Heart right ventricle (tissue), 16 donors: ENCODE results near the gene FANK1. TPM values are rescaled to one million over a fixed set of nuclear protein-coding genes. Genes with fewer than 3 reads are reported as not detected.
"Not testable (repeated sequence)": the region's sequence is repeated elsewhere in the genome, so short reads cannot be mapped to it uniquely, and the experiment has no call there.

Source experiments
- ATAC-seq, 8 donors: fragments of 200-7000 bp; cut with Tn5 transposase; one replicate each; pipeline ENCODE4 v1.9.1; 2020; ENCODE audit warnings: mild to moderate bottlenecking in 8 of 8, moderate library complexity in 8 of 8, moderate number of reproducible peaks in 1 of 8
- DNase-seq, 2 donors: peaks; one replicate each; pipeline ENCODE4 v3.0.0-alpha.2; 2020
- H3K27ac ChIP-seq, 10 donors: fragments of 200-600 bp; sonication (generic) in 2 of 10; one replicate each; pipeline versions ENCODE4 v1.5.0 to v1.8.0; 2020 to 2022; ENCODE audit warnings: mild to moderate bottlenecking in 3 of 10
- H3K27me3 ChIP-seq, 7 donors: fragments of 200-600 bp; one replicate each; pipeline ENCODE4 v1.8.0; 2021 to 2022; ENCODE audit warnings: mild to moderate bottlenecking in 2 of 7
- H3K36me3 ChIP-seq, 9 donors: fragments of 200-600 bp; sonication (generic) in 1 of 9; one replicate each; pipeline versions ENCODE4 v1.5.0 to v1.8.0; 2020 to 2022; ENCODE audit warnings: mild to moderate bottlenecking in 2 of 9
- H3K4me1 ChIP-seq, 9 donors: fragments of 200-600 bp; sonication (generic) in 1 of 9; one replicate each; pipeline versions ENCODE4 v1.5.0 to v1.8.0; 2020 to 2022; ENCODE audit warnings: mild to moderate bottlenecking in 4 of 9
- H3K4me3 ChIP-seq, 10 donors: fragments of 200-600 bp; sonication (generic) in 2 of 10; one replicate each; pipeline versions ENCODE4 v1.5.0 to v1.8.0; 2020 to 2022; ENCODE audit warnings: mild to moderate bottlenecking in 7 of 10, moderate library complexity in 2 of 10
- H3K9me3 ChIP-seq, 11 donors: fragments of 200-600 bp in 10 of 11; sonication (generic) in 2 of 11; one replicate each; pipeline versions ENCODE4 v1.5.0 to v1.8.0; 2013 to 2022; ENCODE audit warnings: mild to moderate bottlenecking in 2 of 11, control low read depth in 1 of 11, moderate library complexity in 1 of 11
- WGBS, 2 donors: extraction: QIAGEN DNeasy Blood & Tissue Kit; methylation state at CpG; one replicate each; pipeline ENCODE4 v1.1.7; 2013; ENCODE audit warnings: inconsistent platforms in 1 of 2; 5-methylcytosine and 5-hydroxymethylcytosine counted together
- intact Hi-C, 10 donors: fragments of 100-400 bp; cut with DNase I; formaldehyde crosslinking; loops; one replicate each; pipeline versions ENCODE4 v1.11.1 to v1.14.2; 2022
- polyA plus RNA-seq, 2 donors: library from polyadenylated mRNA; stranded (reverse); fragments of 200-250 nt; gene quantifications; one replicate each; pipeline ENCODE4 v1.2.3, GENCODE V29; 2013
- total RNA-seq, 10 donors: library from RNA; stranded (reverse); fragmentation: NEBNext Ultra II Directional in 3 of 10; extraction: Animal tissue kit (Norgen Biotek cat#: 25700) in 3 of 10; gene quantifications; one replicate each; pipeline versions ENCODE4 v1.2.1 to v1.2.4, GENCODE V29; 2021 to 2023
- TF ChIP-seq, protein P1 (sequence below), 9 donors: fragments of 200-600 bp; sonication (generic) in 2 of 9; IDR thresholded peaks; one replicate each; pipeline versions ENCODE4 v1.5.0 to v1.8.0; 2021 to 2022; ENCODE audit warnings: antibody characterized with exemption in 9 of 9, mild to moderate bottlenecking in 5 of 9, moderate library complexity in 1 of 9
- donor health status: Arrhythmogenic right ventricular cardiomyopathy.
- donor health status: ischemic (EF 13 %, LVEDD 7.1; RV severe dilation, severe dysfunction).
- donor health status: healthy with polysubstance abuse.
- donor health status: DM: no; HTN: yes; CAD: no.
- donor health status: DM: no; HTN: no; CAD: no.
- donor health status: ischemic (EF 25% LVEDD 6.9; RV normal size, moderate dysfunction).
- donor health status: ischemic (EF 25% LVEDD 5.7; RV mildly dilated, moderate dysfunction).
- donor health status: healthy.
- donor health status: DM: yes; HTN: yes; CAD: no.
- donor health status: Ischemic cardiomyopathy.
- donor health status: ischemic (EF 35%, LVEDD 5.7; RV mildly dilated, moderate dysfunction).
- donor health status: nonischemic (EF 11% LVEDD 7.7; RV severe dilation, severe dysfunction).
- donor health status: DM: yes; HTN: yes; CAD: no.
- donor health status: PGD.
- donor health status: ischemic (EF 29% LVEDD 5.4; RV normal size, mild dysfunction).
- donor health status: nonischemic (EF 23%, LVEDD 6.1; RV moderate dilation, normal function).

The FANK1 gene
- total and polyA plus RNA-seq, 12 donors: 0.40 to 1.2 (median 0.68) TPM; not detected in 3

DNA sequence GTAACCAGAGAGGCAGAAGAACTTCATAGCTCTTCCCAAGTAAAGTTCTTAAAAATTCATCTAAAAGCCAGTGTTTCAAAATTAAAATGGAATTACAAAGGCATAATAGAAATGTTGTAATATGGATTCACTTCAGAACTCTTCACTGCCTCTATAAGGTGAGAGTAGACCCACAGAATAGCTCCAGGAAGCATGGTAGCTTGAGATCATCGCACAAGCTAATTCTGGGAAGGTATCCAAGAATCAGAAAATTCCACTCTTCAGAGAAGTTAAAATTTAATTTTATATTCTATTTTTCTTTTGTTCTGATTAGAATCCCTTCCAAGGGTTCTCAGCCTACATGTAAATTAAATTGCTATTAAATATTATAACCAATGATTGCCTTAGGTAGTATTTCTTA is 13.8 kb upstream of the FANK1 start:
- Histone ChIP-seq H3K27ac (peak overlapping the region in 3 of 10 donors; percentile 35 to 78 (median 38)), H3K4me3 (no peak overlapping the region), H3K36me3 (peaks cover 0 to 40% (median 0%) of the 10 kb centered on the region in 9 donors), H3K9me3 (no peaks in the 10 kb centered on the region), H3K27me3 (no peaks in the 10 kb centered on the region), H3K4me1 (peaks cover 0 to 35% (median 10%) of the 10 kb centered on the region in 9 donors)
- 61 to 64% methylated on average over 1 of the region's 1 CpG for WGBS, 2 donors
- DNase-seq: no peak
- no peak for ATAC-seq
- TF ChIP-seq, protein P1, sequence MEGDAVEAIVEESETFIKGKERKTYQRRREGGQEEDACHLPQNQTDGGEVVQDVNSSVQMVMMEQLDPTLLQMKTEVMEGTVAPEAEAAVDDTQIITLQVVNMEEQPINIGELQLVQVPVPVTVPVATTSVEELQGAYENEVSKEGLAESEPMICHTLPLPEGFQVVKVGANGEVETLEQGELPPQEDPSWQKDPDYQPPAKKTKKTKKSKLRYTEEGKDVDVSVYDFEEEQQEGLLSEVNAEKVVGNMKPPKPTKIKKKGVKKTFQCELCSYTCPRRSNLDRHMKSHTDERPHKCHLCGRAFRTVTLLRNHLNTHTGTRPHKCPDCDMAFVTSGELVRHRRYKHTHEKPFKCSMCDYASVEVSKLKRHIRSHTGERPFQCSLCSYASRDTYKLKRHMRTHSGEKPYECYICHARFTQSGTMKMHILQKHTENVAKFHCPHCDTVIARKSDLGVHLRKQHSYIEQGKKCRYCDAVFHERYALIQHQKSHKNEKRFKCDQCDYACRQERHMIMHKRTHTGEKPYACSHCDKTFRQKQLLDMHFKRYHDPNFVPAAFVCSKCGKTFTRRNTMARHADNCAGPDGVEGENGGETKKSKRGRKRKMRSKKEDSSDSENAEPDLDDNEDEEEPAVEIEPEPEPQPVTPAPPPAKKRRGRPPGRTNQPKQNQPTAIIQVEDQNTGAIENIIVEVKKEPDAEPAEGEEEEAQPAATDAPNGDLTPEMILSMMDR (IDR thresholded peaks at IDR 0.05): no peak
- intact Hi-C loops: no loop called here

GRCh38 chr10:125883211-125883610 is 13.2 kb upstream of the FANK1 start:
- TF ChIP-seq, protein P1 (IDR thresholded peaks at IDR 0.05): no peak
- peak in 4 of 8 donors; percentile 24 to 43 (median 40) for ATAC-seq
- WGBS, 2 donors: 67 to 80% methylated on average over 3 of the region's 3 CpGs

DNA sequence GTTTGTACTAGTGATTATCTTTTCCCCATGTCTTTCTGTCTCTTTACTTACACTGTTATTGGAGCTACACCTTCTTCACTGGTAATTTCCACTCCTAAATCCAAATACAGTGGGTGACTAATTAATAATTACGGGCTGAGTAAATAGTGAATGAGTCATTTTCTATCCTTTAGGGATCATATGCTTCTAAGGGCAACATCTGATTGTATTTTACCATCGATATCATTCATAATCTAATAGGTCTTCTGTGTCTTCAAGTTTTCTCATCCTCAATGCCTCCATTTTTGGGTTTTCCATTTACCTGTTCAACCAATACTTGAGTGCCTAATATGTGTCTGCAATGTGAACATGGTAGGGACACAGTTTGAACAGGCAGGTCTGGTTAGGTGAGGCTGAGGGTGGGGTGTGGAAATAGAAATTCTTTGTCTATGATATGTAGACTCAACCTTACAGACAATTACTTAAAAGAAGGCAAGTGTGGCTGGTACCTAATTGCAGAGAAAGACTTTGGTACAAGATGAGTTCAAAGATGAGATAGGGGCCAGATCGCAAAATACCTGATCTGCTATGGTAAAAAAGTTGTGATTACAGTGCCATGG is 9.4 kb upstream of the FANK1 start:
- no peaks in the 10 kb centered on the region for H3K27me3 ChIP-seq
- ATAC-seq (no peak), DNase-seq (no peak)
- WGBS, 2 donors: 87 to 90% methylated on average over 3 of the region's 3 CpGs
- H3K4me1 ChIP-seq: peaks cover 0 to 47% (median 14%) of the 10 kb centered on the region in 9 donors
- no peak overlapping the region for H3K4me3 ChIP-seq
- intact Hi-C loops: no loop called here
- TF ChIP-seq, protein P1 (IDR thresholded peaks at IDR 0.05): no peak
- H3K9me3 ChIP-seq: no peaks in the 10 kb centered on the region
- no peak overlapping the region for H3K27ac ChIP-seq
- peaks cover 0 to 20% (median 0%) of the 10 kb centered on the region in 9 donors for H3K36me3 ChIP-seq

More at GRCh38 chr10:125883211-125883610, 13.2 kb upstream of the FANK1 start:
- H3K27ac ChIP-seq: peak overlapping the region in 3 of 10 donors; percentile 35 to 78 (median 38)
- H3K27me3 ChIP-seq: no peaks in the 10 kb centered on the region
- H3K4me3 ChIP-seq: no peak overlapping the region
- peaks cover 0 to 34% (median 0%) of the 10 kb centered on the region in 9 donors for H3K36me3 ChIP-seq
- H3K4me1 ChIP-seq: peaks cover 0 to 35% (median 10%) of the 10 kb centered on the region in 9 donors
- intact Hi-C loops: no loop called here
- DNase-seq: no peak
- H3K9me3 ChIP-seq: no peaks in the 10 kb centered on the region

DNA sequence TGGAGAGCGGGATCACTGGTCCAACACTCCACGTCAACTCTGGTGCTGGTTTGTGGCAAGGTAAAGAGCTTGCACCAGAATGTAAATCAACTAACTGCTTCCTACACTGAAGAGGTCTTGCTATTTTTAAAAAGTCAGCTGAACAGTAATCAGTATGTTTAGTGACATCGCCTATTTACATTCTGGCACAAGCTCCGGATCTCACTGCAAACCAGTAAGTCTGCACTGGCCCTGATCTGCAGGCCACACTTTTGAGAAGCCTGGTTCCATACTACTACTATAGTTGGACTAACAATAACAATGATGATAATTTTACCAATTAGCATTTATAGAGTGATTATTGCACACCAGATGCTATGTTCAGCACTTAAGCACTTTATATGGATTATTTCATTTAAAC is 6.9 kb upstream of the FANK1 start:
- H3K9me3 ChIP-seq, H3K27me3 ChIP-seq, intact Hi-C loops, H3K36me3 ChIP-seq, H3K4me3 ChIP-seq, DNase-seq: not testable (repeated sequence)
- Histone ChIP-seq H3K27ac (peak overlapping the region in 5 of 10 donors; percentile 10 to 53 (median 30)), H3K4me1 (peaks cover 0 to 50% (median 14%) of the 10 kb centered on the region in 9 donors)
- 57 to 71% methylated on average over 4 of the region's 4 CpGs for WGBS, 2 donors
- peak in 5 of 8 donors; percentile 39 to 64 (median 48) for ATAC-seq

DNA sequence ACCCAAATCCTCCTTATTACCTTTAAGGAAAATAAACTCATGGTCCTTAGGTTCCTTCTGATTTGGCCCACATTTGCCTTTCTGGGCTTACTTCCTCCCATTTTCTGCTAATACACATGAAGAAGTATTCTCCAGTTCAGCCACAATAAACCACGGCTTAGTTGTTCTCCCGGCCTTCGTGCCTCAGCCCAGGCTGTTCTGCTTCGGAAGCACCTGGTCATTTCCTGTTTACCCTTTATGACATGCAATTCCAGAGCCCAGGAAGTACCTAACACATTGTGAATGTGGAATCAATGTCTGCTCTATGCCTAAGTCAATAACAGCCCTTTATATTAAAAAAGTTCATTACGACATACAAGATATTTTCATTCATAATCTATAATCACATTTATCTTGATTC is 4.0 kb upstream of the FANK1 start:
- H3K4me3 ChIP-seq, H3K27me3 ChIP-seq, ATAC-seq, H3K36me3 ChIP-seq, H3K9me3 ChIP-seq, intact Hi-C loops, DNase-seq: not testable (repeated sequence)
- 66 to 75% methylated on average over 5 of the region's 5 CpGs for WGBS, 2 donors
- Histone ChIP-seq H3K4me1 (peaks cover 0 to 62% (median 25%) of the 10 kb centered on the region in 9 donors), H3K27ac (peak overlapping the region in 5 of 10 donors; percentile 0 to 44 (median 23))

DNA sequence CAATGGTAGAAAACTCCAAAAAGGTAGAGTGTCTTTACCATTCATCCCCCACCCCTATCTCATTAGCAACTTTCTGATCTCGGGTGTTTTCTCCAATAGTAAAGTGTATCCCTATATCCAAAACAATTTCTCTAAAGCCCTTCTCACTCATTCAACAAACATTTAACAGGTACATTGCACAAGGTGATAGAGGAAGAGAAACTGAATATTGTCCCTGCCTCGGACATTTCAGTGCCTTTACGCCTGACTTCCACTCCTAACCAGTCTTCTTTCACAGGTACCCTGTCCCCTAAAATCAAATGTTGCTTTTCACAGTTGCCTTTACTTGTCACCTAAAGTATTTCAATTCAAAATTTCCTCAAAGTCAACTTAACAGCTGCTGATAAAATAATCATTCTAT is 2.2 kb upstream of the FANK1 start:
- H3K4me1 ChIP-seq: peaks cover 0 to 58% (median 25%) of the 10 kb centered on the region in 9 donors
- not testable (repeated sequence) for H3K27ac ChIP-seq
- 52 to 60% methylated on average over 3 of the region's 3 CpGs for WGBS, 2 donors

DNA sequence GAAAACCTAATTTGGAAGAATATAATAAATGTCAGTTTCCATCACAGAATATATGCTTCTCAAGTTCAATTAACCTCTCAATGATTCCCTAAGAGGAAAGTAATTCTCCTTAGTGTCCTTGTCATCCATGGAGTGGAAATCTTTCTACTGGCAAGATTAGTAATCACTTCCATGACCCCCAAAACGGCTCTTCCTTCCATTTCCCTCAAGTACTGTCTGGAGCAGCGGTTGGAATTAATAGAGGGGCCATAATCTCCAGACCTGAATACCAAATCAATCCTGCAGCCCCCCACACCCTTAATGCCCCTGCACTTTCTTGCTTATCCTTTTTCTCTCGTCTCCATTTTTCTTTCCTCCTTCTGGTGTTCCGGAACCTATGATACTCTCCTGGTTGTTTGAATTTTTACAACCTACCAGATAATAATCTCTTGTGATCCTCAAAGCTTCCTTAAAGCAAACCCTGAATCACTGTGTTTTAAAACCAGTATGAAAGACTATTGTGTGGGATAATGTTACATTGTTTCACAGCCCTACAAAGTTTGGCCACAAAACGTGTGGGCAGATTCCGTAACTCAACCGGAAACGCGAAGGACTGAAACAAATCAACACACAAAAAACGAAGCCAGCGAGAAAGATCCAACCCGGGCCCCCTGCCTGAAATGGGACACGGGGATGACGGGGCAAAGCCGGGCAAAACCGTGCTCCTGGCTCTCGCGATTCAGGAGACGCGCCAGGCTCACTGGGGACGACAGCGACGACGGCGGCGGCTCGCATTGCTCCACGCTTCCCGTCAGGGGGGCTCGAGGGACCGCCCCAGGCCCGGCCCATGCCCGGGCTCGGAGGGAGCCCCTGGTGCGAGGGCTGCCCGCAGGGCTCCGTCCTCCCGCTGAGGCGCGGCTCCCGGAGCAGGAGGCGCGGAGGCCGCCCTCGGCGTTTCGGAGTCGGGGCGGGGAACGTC is 955 bp upstream of the FANK1 start:
- peak; percentile 68 to 89 (median 79) for ATAC-seq
- H3K27ac ChIP-seq: peak overlapping the region; percentile 19 to 98 (median 92)
- peaks cover 0 to 50% (median 25%) of the 10 kb centered on the region in 9 donors for H3K4me1 ChIP-seq
- H3K36me3 ChIP-seq, intact Hi-C loops, H3K27me3 ChIP-seq, H3K9me3 ChIP-seq: not testable (repeated sequence)
- peak; percentile 58 to 68 for DNase-seq
- peak overlapping the region; percentile 59 to 97 (median 84) for H3K4me3 ChIP-seq
- WGBS, 2 donors: 22 to 31% methylated on average over 50 of the region's 50 CpGs

More for the DNA sequence above, 2.2 kb upstream of the FANK1 start:
- H3K36me3 ChIP-seq, DNase-seq, H3K9me3 ChIP-seq, ATAC-seq, intact Hi-C loops, H3K27me3 ChIP-seq: not testable (repeated sequence)
- peak overlapping the region in 2 of 10 donors; percentile 10 to 97 for H3K4me3 ChIP-seq

DNA sequence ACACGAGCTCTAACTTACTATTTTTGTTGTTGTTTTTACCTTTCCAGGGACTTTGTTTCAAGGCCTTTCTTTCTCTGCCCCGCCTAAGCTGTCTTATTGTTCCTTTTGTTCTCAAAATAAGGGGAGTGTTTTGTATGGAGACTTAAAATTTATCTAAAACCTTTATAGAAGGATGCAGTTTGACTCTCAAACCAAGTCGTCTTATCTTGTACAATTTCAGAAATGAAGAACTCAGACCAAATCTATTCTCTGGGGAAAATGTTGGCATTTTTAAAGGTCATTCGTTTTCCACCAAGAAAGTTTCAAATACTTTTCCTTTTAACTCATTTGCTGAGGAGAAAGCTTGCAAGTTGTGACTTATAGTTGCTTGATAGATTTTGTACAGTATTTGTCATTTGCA is 953 bp downstream of the FANK1 start:
- H3K36me3 ChIP-seq, H3K27me3 ChIP-seq, DNase-seq, H3K27ac ChIP-seq, ATAC-seq, intact Hi-C loops, H3K9me3 ChIP-seq: not testable (repeated sequence)
- Histone ChIP-seq H3K4me3 (peak overlapping the region in 7 of 10 donors; percentile 67 to 97 (median 80)), H3K4me1 (peaks cover 0 to 36% (median 21%) of the 10 kb centered on the region in 9 donors)
- 30 to 31% methylated on average over 4 of the region's 4 CpGs for WGBS, 2 donors
